GM21423 (cell line): ENCODE data around the gene GOSR1.
"Not testable (repeated sequence)": the region's sequence is repeated elsewhere in the genome, so short reads cannot be mapped to it uniquely, and the experiment has no call there.

Experiments
- ATAC-seq: cut with Tn5 transposase; IDR thresholded peaks from one replicate; pipeline ENCODE4 v1.9.1; 2021; ENCODE audit warnings: mild to moderate bottlenecking, moderate library complexity; ENCODE audit not compliant: unreplicated experiment

Gene GOSR1

DNA sequence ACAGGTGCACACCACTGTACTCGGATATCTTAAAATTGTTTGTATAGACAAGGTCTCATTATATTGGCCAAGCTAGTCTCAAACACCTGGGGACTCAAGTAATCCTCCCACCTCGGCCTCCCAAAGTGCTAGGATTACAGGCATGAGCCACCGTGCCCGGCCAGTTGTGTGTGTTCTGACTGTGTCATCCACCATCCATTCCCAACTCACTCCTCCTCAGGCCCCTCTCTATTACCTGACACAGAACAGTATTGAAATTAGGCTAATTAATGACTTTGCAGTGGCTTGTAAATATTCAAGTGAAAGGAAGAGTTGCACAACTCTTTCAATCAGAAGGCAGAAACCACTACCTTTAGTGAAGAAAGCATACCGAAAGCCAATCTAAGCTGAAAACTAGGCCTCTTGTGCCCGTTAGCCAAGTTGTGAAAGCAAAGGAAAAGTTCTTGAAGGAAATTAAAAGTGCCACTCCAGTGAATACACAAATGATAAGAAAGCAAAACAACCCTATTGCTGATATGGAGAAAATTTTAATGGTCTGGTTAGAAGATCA, 28.7 kb downstream of the GOSR1 start:
- ATAC-seq, result no peak

GRCh38 chr17:30506481-30506880, 29.3 kb downstream of the GOSR1 start:
- ATAC-seq, result no peak

GRCh38 chr17:30513346-30513745, 36.1 kb downstream of the GOSR1 start:
- ATAC-seq, result no peak

GRCh38 chr17:30514895-30515596, 37.8 kb downstream of the GOSR1 start:
- no peak for ATAC-seq

GRCh38 chr17:30517786-30518185, 40.6 kb downstream of the GOSR1 start:
- ATAC-seq, result no peak

DNA sequence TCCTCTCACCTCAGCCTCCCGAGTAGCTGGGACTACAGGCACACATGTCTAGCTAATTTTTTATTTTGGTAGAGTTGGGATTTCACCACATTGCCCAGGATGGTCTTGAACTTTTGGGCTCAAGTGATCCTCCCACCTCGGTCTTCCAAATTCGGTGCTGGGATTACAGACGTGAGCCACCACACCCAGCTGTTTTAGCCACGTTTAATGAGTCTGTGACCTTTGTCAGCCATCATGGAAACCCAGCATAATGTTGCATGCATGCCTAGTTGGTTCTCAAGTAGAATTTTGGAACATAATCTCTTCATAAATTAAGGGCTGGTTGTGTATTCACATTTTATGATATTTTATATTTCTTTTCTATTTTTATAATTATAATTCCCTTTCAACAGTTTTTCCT, 42.0 kb downstream of the GOSR1 start:
- ATAC-seq, result no peak

GRCh38 chr17:30519707-30520106, 42.5 kb downstream of the GOSR1 start:
- ATAC-seq, result no peak

GRCh38 chr17:30520436-30520835, 43.2 kb downstream of the GOSR1 start:
- no peak for ATAC-seq

- no peak for ATAC-seq
Observed at GRCh38 chr17:30520882-30521281, 43.7 kb downstream of the GOSR1 start.

- no peak for ATAC-seq
Observed at GRCh38 chr17:30521766-30522165, 44.6 kb downstream of the GOSR1 start.

DNA sequence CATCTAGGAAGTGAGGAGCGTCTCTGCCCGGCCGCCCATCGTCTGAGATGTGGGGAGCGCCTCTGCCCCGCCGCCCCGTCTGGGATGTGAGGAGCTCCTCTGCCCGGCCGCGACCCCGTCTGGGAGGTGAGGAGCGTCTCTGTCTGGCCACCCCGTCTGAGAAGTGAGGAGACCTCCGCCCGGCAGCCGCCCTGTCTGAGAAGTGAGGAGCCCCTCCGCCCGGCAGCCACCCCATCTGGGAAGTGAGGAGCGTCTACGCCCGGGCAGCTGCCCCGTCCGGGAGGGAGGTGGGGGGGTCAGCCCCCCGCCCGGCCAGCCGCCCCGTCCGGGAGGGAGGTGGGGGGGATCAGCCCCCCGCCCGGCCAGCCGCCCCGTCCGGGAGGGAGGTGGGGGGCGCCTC, 46.0 kb downstream of the GOSR1 start:
- ATAC-seq, result not testable (repeated sequence)

GRCh38 chr17:30524847-30525246, 47.6 kb downstream of the GOSR1 start:
- no peak for ATAC-seq

DNA sequence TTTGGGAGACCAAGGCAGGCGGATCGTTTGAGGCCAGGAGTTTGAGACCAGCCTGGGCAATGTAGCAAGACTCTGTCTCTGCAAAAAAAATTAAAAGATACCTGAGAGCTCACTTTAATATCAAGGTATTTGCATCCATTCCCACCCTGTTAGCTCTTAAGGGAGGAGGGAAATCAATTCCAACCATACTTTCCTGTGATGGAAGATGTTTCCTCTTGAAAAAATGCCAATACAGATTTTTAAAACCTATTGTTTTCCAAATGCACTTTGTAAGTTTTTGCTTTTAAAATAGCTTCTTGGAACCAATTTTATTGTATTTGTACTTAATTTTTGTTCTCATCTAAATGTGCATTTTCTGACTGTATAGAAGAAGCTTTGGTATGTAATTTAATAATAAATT, 49.2 kb downstream of the GOSR1 start:
- ATAC-seq, result no peak

DNA sequence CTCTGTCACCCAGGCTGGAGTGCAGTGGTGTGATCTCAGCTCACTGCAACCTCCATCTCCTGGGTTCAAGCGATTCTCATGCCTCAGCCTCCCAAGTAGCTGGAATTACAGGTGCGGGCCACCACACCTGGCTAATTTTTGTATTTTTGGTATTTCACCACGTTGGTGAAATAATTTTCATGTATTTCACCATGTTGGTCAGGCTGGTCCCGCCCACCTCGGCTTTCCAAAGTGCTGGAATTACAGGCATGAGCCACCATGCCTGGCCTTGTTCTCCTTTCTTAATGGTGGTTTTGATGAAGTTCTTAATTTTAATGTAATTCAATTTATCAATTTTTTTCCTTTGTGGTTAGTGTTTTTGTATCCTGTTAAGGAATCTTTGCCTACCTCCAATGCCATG, 51.5 kb downstream of the GOSR1 start:
- not testable (repeated sequence) for ATAC-seq

DNA sequence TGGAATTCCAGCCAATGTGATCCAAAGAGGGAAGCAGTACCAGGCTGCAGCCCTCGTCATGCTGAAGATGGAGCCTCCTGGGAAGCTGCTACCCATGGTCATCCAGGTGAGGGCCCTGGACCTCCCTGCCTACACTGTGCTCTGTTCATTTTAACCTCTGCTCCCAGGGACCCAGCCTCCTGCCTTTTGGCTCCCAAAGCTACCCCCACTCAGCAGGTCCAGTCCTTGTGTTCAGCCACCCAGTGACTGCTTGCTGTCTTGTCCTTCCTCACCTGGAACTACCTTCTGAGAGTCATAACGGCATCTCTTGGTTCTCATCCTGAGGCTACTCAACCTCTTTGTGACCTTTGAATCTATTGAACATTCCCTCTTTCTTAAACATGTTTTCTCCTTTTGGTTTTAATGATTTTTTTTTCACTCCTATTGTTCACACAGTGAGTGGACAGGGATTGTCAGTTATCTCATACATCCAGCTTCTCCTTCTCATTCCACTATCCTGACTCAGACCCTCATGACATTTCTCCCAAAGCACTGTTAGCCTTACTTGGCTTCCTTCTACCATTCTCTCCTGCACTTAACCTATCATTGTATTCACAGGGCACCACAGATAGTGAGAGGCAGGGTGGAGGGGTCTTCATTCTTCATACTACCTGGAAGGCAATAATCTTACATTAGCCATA, 53.3 kb downstream of the GOSR1 start:
- no peak for ATAC-seq

DNA sequence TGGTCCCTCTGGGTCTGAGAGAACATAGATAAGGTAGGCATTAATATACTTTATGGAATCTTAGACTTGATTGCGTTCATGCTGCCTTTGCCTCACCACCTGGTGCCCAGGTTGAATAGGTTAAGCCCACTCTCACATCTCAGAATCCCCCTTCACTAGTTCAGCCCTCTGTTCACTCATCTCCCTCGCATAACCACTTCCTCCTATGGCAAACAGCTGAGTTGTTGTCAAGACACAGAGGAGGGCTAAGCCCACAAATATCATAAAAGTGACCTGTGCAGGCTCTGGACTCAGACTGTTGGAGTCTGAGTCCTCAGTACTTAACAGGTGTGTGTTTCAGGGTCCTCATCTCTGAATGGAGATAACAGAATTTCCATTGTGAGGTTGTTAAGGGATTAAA, 55.7 kb downstream of the GOSR1 start:
- no peak for ATAC-seq

DNA sequence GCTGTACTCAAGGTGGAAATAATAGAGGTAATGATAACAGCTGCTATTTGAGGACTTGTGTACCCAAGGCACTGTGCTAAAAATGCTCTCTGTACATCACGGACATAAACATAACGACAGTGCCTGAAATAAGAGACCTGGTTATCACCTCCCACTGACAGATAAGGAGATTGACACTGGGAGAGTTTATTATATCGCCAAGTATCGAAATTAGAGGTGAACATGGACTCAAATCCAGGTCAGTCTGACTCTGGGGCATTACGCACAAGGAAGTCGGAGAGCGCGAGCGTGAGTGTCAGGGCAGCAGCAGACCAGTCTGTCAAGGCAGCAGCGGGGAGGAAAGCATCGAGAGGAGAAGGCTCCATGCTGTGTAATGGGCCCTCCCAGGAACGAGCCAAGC, 57.1 kb downstream of the GOSR1 start:
- ATAC-seq, result no peak

DNA sequence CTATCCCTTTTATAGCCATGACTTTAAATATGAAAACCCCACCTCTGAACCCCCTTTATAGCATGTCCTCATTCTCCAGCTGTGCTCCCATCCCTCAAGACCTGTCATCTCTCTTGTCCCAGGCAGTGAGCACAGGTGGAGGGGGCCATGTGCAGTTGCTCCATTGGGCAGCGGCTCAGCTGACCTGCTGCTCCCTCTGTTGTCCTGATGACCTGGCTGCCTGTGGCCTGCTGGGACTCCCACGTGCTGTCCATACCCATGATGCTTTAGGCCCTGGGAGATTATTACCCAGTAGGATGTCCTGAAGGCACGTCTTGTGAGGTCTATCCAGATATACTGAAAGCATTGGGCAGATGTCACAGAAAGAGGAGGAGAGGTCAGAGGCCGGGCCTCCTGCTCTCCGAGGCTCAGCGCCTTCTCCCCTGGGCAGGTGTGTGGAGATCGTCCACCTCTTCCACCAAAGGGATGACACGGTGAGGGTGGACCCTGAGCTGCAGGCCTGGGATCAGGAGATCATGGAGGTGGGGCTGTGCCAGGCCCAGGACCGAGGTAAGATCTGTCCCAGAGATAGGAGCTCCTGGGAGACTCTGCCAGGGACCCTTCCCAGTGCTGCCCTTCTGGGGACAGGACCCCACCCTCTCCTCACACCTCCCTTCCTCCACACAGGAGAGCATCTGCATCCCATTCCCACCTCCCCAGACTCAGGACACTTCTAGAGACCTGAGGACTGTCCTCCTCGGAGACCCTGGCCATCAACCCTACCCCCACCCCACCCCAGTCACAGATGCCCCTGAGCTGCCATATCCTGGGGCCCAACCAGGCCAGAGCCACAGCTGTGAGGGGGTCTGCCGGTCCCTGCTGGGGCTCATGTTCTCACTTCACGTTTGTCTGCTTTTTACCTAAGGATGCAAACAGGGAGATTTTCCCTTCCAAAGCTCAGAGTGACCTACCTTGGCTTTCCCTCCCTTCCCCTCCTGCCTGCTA, 58.0 kb downstream of the GOSR1 start:
- no peak for ATAC-seq

GRCh38 chr17:30536846-30537245, 59.6 kb downstream of the GOSR1 start:
- ATAC-seq, result not testable (repeated sequence)

DNA sequence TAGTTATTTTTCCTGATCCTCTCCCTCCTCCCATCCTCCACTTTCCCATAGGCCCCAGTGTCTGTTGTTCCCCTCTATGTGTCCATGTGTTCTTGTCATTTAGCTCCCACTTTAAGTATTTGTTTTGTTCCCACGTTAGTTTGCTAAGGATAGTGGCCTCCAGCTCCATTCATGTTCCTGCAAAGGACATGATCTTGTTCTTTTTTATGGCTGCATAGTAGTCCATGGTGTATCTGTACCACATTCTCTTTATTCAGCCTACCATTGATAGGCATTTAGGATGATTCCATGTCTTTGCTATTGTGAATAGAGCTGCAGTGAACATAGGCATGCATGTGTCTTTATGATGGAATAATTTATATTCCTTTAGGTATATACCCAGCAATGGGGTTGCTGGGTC, 60.5 kb downstream of the GOSR1 start:
- ATAC-seq, result not testable (repeated sequence)

DNA sequence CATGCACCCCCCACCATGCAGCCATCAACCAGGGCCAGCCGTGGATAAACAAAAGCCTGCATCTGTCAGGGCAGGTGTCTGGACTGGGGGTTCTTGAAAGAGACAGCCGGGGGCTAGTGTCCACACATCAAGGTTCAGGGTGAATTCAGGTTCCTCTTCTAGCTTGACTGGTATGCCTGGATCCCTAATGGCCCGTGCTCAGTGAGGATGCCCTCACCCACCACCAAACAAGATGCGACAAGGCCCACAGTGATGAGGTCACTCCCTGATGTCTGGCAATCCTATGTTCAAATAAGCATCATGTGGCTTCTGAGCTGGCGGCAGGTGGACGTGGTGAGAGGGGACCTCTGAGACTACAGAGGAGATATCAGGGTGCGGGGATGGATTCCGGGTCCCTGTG, 64.6 kb downstream of the GOSR1 start:
- no peak for ATAC-seq
